Fibroblast of villous mesenchyme (primary cell): Measurements from ENCODE around the gene HAGHL. TPM values are rescaled to one million over a fixed set of nuclear protein-coding genes. Genes with fewer than 3 reads are reported as not detected.

Experiments used
- DNase-seq: peaks from one replicate; pipeline ENCODE4 v3.0.0-alpha.2; 2010; ENCODE audit warnings: low read depth
- H3K4me3 ChIP-seq: 2 replicates; pipeline ENCODE4 v1.5.1; 2011; ENCODE audit warnings: low read depth, mild to moderate bottlenecking, low read length
- total RNA-seq: library from RNA; depleted of rRNA; stranded (reverse); fragments of >200 nt; gene quantifications from 2 replicates; pipeline ENCODE4 v1.2.3, GENCODE V29; 2012
- TF ChIP-seq, protein P1 (sequence below): IDR thresholded peaks from 2 replicates; pipeline ENCODE4 v1.5.1; 2012; ENCODE audit warnings: low read depth, mild to moderate bottlenecking, low read length; ENCODE audit not compliant: insufficient read depth

HAGHL gene
- total RNA-seq, 1 donor: 14.7 TPM

DNA sequence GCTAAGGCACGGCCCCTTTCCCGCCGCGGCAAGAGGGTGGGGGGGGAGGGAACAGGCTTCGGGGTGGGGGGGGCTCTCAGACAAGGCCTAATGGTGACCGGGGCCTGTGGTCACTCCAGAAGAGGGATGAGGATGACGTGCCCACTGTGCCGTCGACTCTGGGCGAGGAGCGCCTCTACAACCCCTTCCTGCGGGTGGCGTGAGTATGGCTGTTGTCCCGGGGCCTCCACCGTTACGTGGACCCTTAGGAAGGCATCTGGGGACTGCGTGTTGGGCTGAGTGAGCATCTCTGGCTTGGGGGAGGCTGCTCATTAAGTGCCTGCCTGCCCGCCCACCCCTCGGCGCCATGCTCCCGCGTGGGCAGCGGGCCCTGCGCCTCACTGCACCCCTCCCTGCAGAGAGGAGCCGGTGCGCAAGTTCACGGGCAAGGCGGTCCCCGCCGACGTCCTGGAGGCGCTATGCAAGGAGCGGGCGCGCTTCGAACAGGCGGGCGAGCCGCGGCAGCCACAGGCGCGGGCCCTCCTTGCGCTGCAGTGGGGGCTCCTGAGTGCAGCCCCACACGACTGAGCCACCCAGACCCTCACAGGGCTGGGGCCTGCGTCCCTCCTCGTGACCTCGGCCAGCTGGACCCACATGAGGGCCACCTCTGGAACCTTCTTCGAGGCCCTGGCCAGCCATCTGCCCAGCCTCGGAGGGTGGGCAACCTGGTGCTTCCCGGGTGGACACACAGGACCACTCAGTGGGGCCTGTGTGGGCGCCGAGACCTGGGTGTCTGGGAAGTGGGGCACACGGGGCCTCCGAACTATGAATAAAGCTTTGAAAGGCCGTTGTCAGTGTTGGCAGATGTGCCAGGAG lies 2.2 kb downstream of the HAGHL start:
- H3K4me3 ChIP-seq: no peak overlapping the region
- DNase-seq: no peak
- TF ChIP-seq, protein P1, sequence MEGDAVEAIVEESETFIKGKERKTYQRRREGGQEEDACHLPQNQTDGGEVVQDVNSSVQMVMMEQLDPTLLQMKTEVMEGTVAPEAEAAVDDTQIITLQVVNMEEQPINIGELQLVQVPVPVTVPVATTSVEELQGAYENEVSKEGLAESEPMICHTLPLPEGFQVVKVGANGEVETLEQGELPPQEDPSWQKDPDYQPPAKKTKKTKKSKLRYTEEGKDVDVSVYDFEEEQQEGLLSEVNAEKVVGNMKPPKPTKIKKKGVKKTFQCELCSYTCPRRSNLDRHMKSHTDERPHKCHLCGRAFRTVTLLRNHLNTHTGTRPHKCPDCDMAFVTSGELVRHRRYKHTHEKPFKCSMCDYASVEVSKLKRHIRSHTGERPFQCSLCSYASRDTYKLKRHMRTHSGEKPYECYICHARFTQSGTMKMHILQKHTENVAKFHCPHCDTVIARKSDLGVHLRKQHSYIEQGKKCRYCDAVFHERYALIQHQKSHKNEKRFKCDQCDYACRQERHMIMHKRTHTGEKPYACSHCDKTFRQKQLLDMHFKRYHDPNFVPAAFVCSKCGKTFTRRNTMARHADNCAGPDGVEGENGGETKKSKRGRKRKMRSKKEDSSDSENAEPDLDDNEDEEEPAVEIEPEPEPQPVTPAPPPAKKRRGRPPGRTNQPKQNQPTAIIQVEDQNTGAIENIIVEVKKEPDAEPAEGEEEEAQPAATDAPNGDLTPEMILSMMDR: no peak

DNA sequence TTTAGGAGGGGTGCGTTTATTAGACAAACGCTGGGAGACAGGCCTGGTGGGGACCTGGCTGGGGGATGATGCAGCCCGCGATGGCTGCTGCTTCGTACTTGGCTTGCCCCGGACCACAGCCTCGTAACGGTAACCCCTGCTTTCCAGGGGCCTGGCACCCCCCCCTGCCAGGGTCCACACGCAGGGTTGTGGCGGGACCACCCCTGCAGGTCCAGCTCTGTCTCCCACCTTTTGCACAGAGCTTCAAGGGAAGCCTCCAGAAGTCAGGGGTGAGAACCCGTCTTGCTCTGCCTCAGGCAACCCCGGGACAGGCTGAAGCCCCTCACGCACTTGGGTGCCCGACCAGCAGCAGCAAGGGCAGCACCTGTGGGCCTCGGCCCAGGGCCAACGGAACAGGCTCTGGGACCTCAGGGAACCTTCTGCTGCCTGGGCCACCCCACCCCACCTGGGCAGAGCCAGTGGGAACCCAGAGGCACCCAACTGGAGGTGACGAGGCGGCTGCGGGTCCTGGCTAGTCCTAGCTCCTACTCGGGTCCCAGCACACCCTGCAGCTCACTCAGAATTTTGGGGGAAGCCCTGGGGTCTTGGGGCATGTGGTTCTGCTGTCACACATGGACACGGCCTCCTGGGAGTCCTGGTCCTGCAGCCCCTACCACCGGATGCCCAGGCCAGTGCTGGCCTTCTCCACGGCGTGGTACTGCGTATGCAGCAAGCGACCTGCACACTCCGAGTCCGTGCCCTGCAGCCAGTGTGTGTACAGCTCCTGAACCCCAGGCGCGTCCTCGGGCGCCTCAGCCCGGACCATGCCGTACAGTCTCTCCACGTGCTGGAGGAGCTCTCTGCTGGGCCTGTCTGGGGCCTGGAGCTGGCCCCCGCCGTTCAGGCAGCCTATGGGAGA lies 3.1 kb downstream of the HAGHL start:
- no peak overlapping the region for H3K4me3 ChIP-seq
- DNase-seq: no peak
- TF ChIP-seq, protein P1: no peak

DNA sequence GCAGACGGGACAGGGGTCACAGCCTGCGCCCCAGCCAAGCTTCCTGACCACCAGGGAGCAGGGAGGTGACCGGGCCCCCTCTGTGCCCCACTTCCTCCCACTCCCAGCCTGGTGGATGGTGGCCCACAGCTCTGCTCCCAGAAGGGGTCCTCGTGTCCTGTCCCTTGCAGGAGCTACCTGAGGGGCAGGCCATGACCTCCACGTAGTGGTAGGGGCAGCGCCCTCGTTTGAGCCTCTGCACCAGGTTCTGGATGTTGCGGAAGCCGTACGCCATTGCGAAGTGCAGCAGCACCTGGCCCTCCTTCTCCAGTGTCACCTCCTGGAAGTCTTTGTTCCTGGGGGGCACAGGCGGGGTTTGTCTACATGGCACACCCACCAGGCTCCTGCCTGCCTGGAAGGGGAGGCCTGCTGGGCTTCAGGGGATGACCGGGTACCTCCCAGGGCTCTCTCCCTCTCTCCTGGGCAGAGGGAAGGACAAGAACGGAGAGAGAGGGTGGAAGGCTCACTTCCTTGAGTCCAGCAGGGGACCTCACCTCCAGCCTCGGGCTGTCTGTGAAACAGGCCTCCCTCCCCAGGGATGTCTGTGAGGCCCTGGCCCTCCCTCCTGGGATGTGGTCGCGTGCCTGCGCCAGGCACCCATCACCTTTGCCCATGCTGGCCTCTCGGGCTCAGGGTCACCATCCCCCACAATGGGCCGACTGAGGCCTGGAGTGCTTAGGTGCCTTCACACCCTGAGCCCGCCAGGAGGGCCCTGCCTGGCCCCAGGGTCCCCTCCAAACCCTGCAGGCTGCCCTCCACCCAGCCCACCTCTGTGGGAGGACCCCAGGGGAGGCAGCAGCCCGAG lies 4.0 kb downstream of the HAGHL start:
- H3K4me3 ChIP-seq: no peak overlapping the region
- DNase-seq: no peak
- TF ChIP-seq, protein P1: no peak

DNA sequence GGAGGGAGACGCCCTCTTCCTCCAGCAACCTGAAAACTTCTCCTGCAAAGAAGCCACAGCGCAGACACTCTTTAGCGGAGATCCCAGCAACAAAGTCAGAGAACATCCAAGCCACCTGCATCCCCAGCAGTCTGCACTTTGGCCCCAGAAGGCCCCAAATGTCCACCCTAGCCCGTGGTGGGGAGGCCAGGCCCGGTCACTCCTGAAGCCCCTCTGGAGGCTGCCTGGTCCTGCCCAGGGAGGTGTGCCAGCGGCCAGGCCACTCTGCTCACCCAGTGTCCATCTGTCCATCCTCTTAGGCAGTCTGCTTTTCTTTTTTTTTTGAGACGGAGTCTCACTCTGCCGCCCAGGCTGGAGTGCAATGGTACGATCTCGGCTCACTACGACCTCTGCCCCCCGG lies 5.4 kb downstream of the HAGHL start:
- DNase-seq: no peak
- no peak overlapping the region for H3K4me3 ChIP-seq
- TF ChIP-seq, protein P1: no peak

DNA sequence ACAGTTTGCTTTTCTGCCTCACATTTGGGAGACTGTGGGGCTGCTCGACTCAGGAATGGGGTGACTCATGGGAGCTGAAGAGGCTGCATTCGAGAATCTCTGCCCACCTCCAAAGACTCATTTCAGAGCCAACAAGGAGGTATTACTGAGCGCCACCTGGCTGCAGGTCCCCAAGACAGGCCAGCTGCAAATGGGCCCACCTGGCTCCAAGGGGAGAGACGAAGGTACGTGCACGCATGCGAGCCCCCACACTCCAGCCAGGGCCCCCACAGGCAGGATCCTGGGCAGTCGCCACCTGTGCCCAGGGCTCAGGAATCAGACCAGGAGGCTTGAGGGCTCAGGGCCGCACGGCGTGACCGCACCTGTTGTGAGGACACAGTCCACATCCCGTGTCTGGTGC lies 6.0 kb downstream of the HAGHL start:
- no peak for DNase-seq
- TF ChIP-seq, protein P1: no peak

More for the DNA sequence above, 6.0 kb downstream of the HAGHL start:
- no peak overlapping the region for H3K4me3 ChIP-seq
